Measurements from ENCODE around the gene ATP1A1.
A peak's percentile ranks its signal among the peaks of the same experiment; 100 is the strongest.

The ATP1A1 gene

GRCh38 chr1:116345843-116346242 is 27.2 kb upstream of the ATP1A1 start:
- no peak for DNase-seq

DNA sequence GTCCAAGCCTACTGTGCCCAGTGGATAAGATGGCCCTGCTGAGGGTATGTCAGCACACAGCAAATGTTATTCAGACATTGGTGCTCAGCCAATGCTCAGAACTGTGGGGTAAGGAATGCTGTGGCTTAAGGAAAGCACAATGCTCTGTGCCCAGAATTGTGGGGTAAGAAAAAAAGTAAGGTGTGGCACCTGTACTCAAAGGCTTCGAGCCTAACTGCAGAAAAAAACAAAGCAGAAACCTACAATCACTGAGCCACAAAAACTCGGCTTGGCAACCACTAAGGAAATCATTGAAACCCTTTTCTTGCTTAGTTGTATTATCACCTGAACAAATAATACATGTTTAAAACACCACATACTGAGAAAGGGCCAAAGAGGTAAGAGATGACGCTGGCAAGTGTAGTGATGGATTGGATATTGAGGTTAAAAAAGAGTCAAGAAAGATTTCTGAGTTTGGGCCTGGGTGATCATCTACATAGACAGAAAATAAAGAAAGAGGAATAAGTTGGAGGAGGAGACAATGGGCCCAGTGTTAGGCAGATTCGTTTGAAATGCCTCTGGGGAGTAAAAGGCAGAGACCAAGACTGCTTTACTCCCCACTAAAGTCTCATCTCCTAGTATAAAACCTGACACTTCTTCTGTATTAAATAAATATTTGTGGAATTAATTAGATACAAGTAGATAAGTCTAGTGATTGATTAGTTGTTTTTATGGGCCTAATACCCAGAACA is 25.9 kb upstream of the ATP1A1 start:
- no peak for DNase-seq

DNA sequence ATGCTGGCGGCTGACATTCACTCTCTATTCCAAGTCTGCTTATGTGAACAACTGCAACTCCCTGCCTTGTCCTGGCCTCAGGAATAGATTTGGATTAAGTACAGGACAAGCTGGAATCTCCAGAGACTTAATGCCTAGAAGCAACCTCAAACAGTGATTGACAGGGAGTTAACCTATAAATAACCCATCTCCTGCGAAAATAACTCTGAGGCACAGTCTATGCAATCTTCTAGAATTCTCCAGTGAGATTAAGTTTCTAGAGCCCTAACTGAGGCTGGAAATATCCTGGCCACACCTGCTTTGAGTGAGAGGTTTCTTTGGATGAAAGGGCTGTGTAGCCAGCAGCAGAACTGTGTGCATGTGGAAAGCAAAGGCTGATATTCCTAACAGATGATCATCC is 25.3 kb upstream of the ATP1A1 start:
- DNase-seq, result no peak

DNA sequence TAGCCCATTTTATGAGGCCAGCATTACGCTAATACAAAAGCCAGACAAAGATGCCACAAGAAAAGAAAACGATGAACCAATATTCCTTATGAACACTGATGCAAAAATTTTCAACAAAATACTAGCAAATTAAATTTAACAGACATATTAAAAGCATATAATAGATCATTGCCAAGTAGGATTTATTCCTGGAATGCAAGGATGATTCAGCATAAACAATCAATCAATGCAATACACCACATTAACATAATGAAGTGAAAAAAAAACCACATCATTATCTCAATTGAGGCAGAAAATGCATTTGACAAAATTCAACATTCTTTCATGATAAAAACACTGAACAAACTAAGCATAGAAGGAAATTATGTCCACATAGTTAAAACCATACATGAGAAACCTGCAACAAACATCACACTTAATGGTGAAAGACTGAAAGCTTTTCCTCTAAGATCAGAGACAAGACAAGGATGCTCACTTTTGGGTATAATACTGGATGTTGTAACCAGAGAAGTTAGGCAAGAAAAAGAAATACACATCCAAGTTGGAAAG is 22.9 kb upstream of the ATP1A1 start:
- DNase-seq, result no peak

- no peak for DNase-seq
Observed at GRCh38 chr1:116351914-116352313, 21.1 kb upstream of the ATP1A1 start.

GRCh38 chr1:116352349-116352813 is 20.7 kb upstream of the ATP1A1 start:
- DNase-seq, result peak in 1 of 2 experiments; percentile 20

DNA sequence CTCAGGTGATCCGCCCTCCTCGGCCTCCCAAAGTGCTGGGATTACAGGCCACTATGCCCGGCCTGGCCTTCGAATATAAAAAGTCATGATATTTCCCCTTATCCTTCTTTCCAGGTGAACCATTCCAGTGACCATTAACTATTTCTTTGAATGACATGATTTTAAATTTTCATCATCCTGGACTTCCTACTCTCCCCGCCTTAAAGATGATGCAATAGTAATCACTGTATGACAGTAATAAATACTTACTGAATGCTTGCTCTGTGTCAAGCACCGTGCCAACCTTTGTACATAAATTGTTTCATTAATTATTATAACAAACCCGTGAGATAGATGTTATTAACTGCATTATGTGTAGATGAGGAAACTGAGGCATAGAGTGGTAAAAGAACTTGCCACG is 19.9 kb upstream of the ATP1A1 start:
- no peak for DNase-seq

GRCh38 chr1:116356067-116356466 is 17.0 kb upstream of the ATP1A1 start:
- DNase-seq, result no peak

DNA sequence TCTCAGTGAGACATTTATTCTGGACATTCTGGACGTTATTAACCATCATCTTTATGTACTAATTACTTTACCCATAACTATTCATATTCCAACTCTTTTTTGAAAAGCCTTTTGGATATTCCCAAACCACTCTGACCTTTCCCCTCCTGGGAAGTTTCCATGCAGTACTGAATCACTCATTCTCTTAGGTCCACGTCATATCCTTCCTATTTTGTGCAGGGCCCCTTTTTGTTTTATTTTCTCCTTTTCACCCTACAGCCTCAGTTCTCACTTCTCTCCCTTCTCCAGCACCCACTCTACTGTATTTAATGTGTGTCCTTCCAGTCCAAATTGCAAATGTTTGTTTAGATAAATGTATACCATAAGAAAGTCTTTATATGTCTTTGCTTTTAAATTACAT is 16.4 kb upstream of the ATP1A1 start:
- DNase-seq, result no peak

- no peak for DNase-seq
Observed at GRCh38 chr1:116357487-116357886, 15.6 kb upstream of the ATP1A1 start.

GRCh38 chr1:116359060-116359830 is 13.8 kb upstream of the ATP1A1 start:
- no peak for DNase-seq

GRCh38 chr1:116359871-116360270 is 13.2 kb upstream of the ATP1A1 start:
- no peak for DNase-seq

DNA sequence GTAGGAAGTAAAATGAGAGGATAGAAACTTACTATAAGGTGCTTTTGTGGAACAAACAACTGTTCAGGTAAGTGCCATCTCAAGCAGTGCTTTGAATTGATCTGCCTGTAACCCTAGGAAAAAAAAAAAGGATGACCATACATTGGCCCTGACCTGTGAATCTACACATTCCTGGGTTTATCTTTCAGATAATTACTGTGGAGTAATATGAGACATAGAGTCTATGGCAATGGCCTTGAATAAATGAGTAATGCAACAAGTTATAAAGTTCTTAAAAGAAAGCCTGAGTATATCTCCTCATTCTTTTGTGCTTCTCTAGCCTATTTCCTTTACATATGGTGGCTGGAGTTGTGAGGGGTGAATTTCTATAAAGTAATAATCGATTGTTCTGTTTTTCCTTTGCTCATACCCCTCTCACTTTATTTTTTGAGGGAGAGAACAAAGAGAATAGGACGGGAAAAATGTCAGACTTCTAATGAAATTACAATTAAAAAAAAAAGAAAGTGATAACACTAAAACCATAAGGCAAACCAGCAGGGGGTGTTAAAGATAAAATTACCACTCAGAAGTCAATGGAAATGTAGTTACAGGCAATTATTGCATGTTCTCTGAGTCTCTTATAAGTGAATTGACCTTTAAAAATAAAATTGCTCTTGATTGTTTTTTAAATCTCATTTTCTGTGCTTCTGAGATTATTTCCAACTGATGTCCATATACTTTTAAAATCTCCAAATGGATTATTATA is 12.4 kb upstream of the ATP1A1 start:
- no peak for DNase-seq

- DNase-seq, result no peak
Observed at GRCh38 chr1:116361648-116362047, 11.4 kb upstream of the ATP1A1 start.

DNA sequence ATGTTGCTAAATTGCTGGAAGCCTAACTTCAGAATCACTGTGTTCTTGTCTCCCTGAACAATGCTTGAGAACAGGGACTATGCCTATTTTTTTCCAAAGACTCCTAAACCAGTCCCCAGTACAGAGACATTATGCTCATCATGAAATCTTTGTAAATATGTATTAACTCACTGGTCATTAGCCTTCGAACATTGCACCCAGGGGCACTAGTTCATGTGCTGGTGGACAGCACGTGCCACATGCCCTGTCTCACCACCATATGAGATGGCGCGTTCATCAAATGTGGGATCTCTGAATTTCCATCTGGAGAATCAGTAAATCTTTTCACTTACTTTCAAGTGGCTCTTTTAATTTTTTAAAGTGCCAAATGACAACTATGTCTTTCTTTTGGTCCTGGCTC is 11.0 kb upstream of the ATP1A1 start:
- DNase-seq, result no peak

- no peak for DNase-seq
Observed at GRCh38 chr1:116365353-116365780, 7.7 kb upstream of the ATP1A1 start.

DNA sequence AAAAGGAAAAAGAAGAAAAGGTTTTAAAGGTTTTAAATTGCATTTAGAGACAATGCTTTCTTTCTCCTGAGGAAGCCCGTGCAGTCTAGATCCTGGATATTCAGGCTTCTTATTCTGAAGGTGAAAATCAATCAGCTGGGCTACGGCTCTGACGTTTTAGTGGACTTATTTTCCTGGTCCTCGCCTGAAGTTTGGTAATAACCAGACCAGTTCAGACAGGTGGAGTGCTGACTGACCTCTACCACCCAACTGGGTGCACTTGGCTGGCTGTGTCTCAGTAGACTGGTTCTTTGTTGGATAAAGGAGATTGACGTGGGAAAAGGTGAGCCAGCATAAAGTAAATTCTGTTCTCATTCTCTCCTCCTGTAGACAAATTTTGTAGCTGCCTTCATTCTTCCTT is 7.2 kb upstream of the ATP1A1 start:
- no peak for DNase-seq

DNA sequence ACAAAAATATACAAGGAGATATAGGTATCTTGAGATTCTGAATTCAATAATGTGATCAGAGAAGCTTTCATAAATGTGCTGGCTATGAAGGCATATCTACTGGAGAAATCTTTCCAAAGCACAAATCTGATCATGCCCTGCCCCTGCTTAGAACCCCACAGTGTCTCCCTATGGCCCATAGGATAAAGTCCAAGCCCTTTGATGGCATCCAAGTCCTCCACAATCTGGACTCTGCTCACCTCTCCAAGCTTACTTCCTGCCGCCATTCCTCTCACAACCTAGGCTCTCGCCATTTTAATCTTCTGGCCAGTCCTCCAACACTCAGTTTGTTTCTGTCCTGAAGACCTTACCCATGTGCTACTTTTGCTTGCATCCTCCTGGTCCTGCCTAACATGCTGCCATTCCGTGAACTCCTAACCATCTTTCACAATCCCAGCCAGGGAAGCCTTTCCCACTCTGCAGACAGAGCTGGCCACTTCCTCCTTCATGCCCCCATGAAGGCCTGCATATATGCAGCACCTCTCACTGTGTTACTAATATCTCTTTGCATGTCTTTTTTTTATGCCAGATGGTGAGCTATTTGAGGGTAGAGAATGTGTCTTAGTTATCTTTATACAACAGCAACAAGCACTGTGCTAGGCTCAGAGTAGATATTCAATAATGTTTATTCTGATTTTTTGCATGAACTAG is 5.6 kb upstream of the ATP1A1 start:
- DNase-seq, result no peak

DNA sequence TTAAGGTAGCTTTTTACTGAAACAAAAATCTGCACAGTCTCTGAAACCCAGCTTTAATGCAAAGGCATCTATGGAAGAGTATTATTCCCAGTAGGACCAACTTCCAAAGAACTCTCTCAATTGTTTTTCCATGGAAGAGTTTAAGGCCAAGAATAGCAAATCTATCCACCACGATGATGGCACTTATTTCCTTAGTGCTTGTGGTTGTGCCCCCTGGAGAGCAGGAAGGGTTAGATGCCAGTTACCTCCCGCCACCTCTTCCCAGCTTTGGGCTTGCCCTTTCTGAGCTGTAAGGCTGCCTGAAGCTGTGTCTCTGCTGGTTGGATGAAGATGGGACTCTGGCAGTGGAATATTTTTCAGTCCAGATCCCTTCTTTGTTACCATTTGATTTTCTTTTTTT is 4.8 kb upstream of the ATP1A1 start:
- no peak for DNase-seq

DNA sequence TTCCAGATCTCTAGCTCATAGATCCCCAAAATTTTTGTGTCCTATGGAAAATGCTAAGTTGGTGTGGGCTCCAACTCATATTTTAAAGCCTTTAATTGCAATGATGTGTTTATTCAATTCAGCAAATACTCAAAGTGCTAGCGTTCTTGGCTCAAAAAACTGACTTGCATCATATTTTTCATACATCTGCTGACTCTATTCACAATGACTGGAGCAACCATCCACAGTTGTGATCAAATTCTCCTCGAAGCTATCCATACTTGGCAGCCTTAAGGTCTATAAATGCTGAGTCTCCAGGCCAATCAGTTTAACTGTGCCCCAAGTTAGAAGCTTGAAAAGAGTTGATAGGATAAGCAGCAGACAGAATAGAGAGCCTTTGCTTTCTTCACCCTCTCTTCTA is 2.9 kb upstream of the ATP1A1 start:
- DNase-seq, result no peak

- DNase-seq, result no peak
Observed at GRCh38 chr1:116371752-116372151, 1.3 kb upstream of the ATP1A1 start.

GRCh38 chr1:116372191-116372590 is 853 bp upstream of the ATP1A1 start:
- DNase-seq, result no peak

Measured in activated CD4-positive, alpha-beta T cell treated with anti-CD3 and anti-CD28 coated beads, Interleukin-2, amount 50 U/mL, for 48 hours (primary cell).